ENCODE data around the gene EIPR1.
"Not testable (repeated sequence)": the region's sequence is repeated elsewhere in the genome, so short reads cannot be mapped to it uniquely, and the experiment has no call there.

EIPR1 gene

GRCh38 chr2:3285901-3286645, 91.5 kb downstream of the EIPR1 start:
- TF ChIP-seq CTCF (IDR thresholded peaks at IDR 0.05; ENCODE audit: extremely low read depth, missing control alignments) = no peak
- DNase-seq (ENCODE audit: low spot score) = no peak

GRCh38 chr2:3284657-3285630, 92.7 kb downstream of the EIPR1 start:
- no peak for TF ChIP-seq CTCF (IDR thresholded peaks at IDR 0.05; ENCODE audit: extremely low read depth, missing control alignments)
- DNase-seq (ENCODE audit: low spot score) = no peak

- not testable (repeated sequence) for DNase-seq (ENCODE audit: low spot score)
Observed at GRCh38 chr2:3283876-3284656, 93.6 kb downstream of the EIPR1 start.

- no peak for DNase-seq (ENCODE audit: low spot score)
- TF ChIP-seq CTCF (IDR thresholded peaks at IDR 0.05; ENCODE audit: extremely low read depth, missing control alignments) = no peak
Observed at GRCh38 chr2:3283206-3283605, 94.4 kb downstream of the EIPR1 start.

- no peak for TF ChIP-seq CTCF (IDR thresholded peaks at IDR 0.05; ENCODE audit: extremely low read depth, missing control alignments)
- no peak for DNase-seq (ENCODE audit: low spot score)
Observed at GRCh38 chr2:3282056-3282998, 95.3 kb downstream of the EIPR1 start.

GRCh38 chr2:3280683-3281520, 96.7 kb downstream of the EIPR1 start:
- TF ChIP-seq CTCF (IDR thresholded peaks at IDR 0.05; ENCODE audit: extremely low read depth, missing control alignments) = no peak
- no peak for DNase-seq (ENCODE audit: low spot score)

Measured in GM20000 (cell line).